ENCODE results near the gene INSL3. TPM values are rescaled to one million over a fixed set of nuclear protein-coding genes. Genes with fewer than 3 reads are reported as not detected.

INSL3 gene, protein sequence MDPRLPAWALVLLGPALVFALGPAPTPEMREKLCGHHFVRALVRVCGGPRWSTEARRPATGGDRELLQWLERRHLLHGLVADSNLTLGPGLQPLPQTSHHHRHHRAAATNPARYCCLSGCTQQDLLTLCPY
- 5.9 and 8.7 TPM in 2 replicates for total RNA-seq

GRCh38 chr19:17821190-17821589 is at the start of gene INSL3:
Gene INSL3 (minus strand): TSS chr19:17821519. CDS start chr19:17821506, 13 bp downstream.
- DNase-seq = no peak
- intact Hi-C loops (cut with micrococcal nuclease) = no loop called here
- no peaks in the 10 kb centered on the region for H3K9me3 Mint-ChIP-seq
- H3K4me1 Mint-ChIP-seq = no peaks in the 10 kb centered on the region
- no peak within 1 kb of the TSS for H3K4me3 Mint-ChIP-seq
- H3K27me3 Mint-ChIP-seq = no peaks in the 10 kb centered on the region
- no peak within 1 kb of the TSS for H3K27ac Mint-ChIP-seq
- H3K36me3 Mint-ChIP-seq (ENCODE audit: low read depth) = peaks cover 24% of the 10 kb centered on the region

DNA sequence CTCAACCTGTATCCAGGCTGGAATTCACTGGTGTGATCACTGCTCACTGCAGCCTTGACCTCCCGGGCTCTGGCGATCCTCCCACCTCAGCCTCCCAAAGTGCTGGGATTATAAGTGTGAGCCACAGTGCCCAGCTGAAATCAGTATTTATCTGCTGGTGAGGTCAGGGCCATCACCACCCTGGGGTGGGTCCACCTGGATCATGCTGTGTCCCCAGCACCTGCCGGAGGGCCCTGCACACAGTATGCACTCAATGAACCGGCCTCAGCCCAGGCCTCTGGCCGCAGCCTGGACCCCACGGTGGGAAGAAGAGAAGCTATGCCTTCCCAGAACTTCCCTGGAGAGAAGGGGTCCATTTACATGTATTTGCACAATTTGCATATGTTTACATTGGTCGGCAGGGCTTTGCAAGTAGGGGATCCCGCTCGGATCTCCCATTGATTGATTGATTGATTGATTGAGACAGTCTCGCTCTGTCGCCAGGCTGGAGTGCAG is 47.8 kb upstream of the INSL3 start:
- Mint-ChIP-seq H3K27ac (no peak overlapping the region), H3K4me1 (peaks cover 4% of the 10 kb centered on the region), H3K36me3 (ENCODE audit: low read depth) (peaks cover 18% of the 10 kb centered on the region), H3K9me3 (no peaks in the 10 kb centered on the region), H3K4me3 (no peak overlapping the region), H3K27me3 (no peaks in the 10 kb centered on the region)
- DNase-seq = no peak
- intact Hi-C loops (cut with micrococcal nuclease) = no loop called here

DNA sequence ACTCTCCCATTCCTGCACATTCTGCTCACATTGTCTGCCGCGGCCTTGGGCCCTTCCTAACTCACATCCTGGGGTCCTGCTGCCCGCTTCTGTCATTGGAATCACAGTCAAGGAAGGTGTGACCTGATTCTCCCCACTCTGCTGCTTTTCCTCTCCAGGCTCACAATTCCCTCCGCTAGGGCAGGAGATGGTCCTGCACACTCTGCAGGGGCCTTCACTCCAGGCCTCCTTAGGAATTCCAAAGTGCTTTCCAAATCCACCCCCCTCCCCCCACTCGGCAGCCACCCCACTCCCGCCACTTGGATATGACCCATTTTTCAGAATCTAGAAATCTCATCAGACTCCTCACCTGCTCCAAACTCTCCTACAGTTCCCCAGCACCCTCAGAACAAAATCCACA is 47.4 kb upstream of the INSL3 start:
- Mint-ChIP-seq H3K27me3 (no peaks in the 10 kb centered on the region), H3K36me3 (ENCODE audit: low read depth) (peaks cover 22% of the 10 kb centered on the region), H3K27ac (no peak overlapping the region), H3K9me3 (no peaks in the 10 kb centered on the region), H3K4me3 (no peak overlapping the region), H3K4me1 (peaks cover 5% of the 10 kb centered on the region)
- intact Hi-C loops (cut with micrococcal nuclease) = no loop called here
- DNase-seq = no peak

DNA sequence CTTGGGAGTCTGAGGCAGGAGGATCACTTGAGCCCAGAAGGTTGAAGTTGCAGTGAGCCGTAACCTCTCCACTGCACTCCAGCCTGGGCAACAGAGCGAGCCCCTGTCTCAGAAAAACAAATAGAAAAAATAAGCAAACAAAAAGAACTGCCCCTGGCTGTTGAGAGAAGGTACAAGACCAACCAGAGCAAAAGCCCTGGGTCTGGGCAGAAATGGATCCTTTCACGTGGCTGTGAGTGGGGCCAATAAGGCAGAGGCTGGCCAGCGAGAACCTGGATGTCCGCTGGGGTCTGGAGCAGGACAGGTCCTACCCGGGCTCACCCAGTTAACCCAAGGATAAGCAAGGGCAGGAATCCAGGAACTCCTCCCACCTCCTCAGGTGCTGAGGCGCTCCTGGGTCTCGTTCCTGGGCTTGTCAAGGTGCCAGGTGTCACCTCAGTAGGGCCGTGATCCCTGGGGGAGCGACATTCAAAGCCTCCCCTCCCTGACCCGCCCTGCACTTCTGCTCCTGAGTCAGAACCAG is 45.7 kb upstream of the INSL3 start:
- intact Hi-C loops (cut with micrococcal nuclease) = no loop called here
- peaks cover 5% of the 10 kb centered on the region for H3K4me1 Mint-ChIP-seq
- H3K27me3 Mint-ChIP-seq = no peaks in the 10 kb centered on the region
- H3K4me3 Mint-ChIP-seq = no peak overlapping the region
- no peak overlapping the region for H3K27ac Mint-ChIP-seq
- DNase-seq = no peak
- H3K9me3 Mint-ChIP-seq = no peaks in the 10 kb centered on the region
- peaks cover 36% of the 10 kb centered on the region for H3K36me3 Mint-ChIP-seq (ENCODE audit: low read depth)

- H3K9me3 Mint-ChIP-seq = no peaks in the 10 kb centered on the region
- DNase-seq = no peak
- H3K36me3 Mint-ChIP-seq (ENCODE audit: low read depth) = peaks cover 42% of the 10 kb centered on the region
- H3K27ac Mint-ChIP-seq = peak overlapping the region; percentile 67
- no peak overlapping the region for H3K4me3 Mint-ChIP-seq
- H3K4me1 Mint-ChIP-seq = peaks cover 7% of the 10 kb centered on the region
- intact Hi-C loops (cut with micrococcal nuclease) = no loop called here
- no peaks in the 10 kb centered on the region for H3K27me3 Mint-ChIP-seq
These were observed 45.1 kb upstream of the INSL3 start for GRCh38 chr19:17866312-17866963.

GRCh38 chr19:17865364-17866311 is 44.3 kb upstream of the INSL3 start:
- Mint-ChIP-seq H3K36me3 (ENCODE audit: low read depth) (peaks cover 50% of the 10 kb centered on the region), H3K9me3 (no peaks in the 10 kb centered on the region), H3K27ac (peak overlapping the region; percentile 51), H3K4me1 (peaks cover 14% of the 10 kb centered on the region), H3K4me3 (no peak overlapping the region), H3K27me3 (no peaks in the 10 kb centered on the region)
- no peak for DNase-seq
- intact Hi-C loops (cut with micrococcal nuclease) = no loop called here

- Mint-ChIP-seq H3K27me3 (no peaks in the 10 kb centered on the region), H3K27ac (peak overlapping the region; percentile 75), H3K9me3 (no peaks in the 10 kb centered on the region), H3K4me3 (peak overlapping the region; percentile 39), H3K4me1 (peaks cover 23% of the 10 kb centered on the region), H3K36me3 (ENCODE audit: low read depth) (peaks cover 61% of the 10 kb centered on the region)
- intact Hi-C loops (cut with micrococcal nuclease) = no loop called here
- no peak for DNase-seq
These were observed 42.3 kb upstream of the INSL3 start for GRCh38 chr19:17863520-17864182.

DNA sequence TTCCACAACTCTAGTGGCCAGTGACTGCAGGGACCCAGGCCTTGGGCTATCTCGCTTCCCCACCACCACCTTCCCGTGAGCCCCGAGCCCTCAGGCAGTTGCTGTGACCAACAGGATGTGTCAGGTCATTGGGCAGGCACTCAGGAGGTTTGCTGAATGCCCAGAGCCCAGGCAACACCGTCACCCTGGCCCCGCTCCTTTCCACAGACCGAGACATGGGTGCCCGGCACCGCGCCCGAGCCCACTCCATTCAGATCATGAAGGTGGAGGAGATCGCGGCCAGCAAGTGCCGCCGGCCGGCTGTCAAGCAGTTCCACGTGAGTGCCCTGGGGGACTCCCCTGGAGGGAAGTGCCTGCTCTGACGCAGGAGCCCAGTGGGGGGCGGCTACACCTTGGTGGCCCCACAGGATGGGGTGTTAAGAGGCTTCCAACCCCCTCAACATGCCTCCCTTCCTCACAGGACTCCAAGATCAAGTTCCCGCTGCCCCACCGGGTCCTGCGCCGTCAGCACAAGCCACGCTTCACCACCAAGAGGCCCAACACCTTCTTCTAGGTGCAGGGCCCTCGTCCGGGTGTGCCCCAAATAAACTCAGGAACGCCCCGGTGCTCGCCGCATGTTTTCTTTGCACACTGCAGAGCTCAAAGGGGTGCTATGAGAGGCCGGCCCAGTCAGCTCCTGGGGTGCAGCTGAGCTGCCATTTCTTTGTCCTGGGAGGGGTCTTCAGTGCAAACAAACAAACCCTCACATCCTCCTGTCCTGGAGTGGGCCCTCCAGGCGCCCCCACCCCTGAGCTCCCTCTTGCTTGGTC is 41.6 kb upstream of the INSL3 start:
- Mint-ChIP-seq H3K27ac (peak overlapping the region; percentile 75), H3K4me1 (peaks cover 23% of the 10 kb centered on the region), H3K9me3 (no peaks in the 10 kb centered on the region), H3K27me3 (no peaks in the 10 kb centered on the region), H3K4me3 (peak overlapping the region; percentile 60), H3K36me3 (ENCODE audit: low read depth) (peaks cover 61% of the 10 kb centered on the region)
- DNase-seq = no peak
- intact Hi-C loops (cut with micrococcal nuclease) = no loop called here

DNA sequence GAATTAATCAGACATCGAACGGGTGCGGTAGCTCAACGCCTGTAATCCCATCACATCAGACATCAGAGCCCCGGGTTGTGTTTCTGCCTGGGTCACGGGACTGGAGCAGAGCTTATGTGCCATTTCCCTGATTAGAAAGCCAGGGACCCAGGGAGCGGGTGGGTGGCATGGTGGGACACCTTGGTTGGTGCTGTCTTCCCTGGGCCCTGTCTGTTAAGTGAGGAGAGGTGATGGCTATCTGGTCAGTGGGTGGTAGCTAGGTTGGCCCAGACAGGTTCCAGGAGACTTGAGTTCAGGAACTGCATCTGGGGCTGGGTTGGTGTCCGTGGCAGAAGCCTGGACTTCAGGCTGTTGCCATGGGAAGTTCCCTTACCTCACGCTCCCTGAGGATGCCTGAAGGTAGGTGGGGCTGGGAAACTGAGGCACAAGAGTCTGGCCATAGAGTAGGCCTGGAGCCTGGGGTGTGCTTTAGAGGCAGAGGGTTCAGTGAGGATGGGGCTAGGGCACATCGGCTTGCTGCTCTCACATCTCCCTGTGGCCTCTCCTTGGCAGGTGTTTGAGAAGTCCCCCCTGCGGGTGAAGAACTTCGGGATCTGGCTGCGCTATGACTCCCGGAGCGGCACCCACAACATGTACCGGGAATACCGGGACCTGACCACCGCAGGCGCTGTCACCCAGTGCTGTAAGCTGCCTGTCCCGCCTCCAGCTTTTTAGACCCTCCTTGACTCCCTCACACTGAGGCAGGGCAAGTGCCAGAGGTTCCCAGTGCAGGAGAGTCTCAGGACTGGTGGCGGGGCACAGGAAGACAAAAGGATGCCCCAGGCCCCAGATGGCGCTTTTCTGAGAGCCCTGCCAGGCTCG is 40.5 kb upstream of the INSL3 start:
- Mint-ChIP-seq H3K9me3 (no peaks in the 10 kb centered on the region), H3K27ac (peak overlapping the region; percentile 98), H3K27me3 (no peaks in the 10 kb centered on the region), H3K36me3 (ENCODE audit: low read depth) (peaks cover 61% of the 10 kb centered on the region), H3K4me3 (peak overlapping the region; percentile 94), H3K4me1 (peaks cover 23% of the 10 kb centered on the region)
- no peak for DNase-seq
- intact Hi-C loops (cut with micrococcal nuclease) = no loop called here

- Mint-ChIP-seq H3K9me3 (no peaks in the 10 kb centered on the region), H3K36me3 (ENCODE audit: low read depth) (peaks cover 58% of the 10 kb centered on the region), H3K4me3 (peak overlapping the region; percentile 94), H3K27me3 (no peaks in the 10 kb centered on the region), H3K4me1 (peaks cover 23% of the 10 kb centered on the region), H3K27ac (peak overlapping the region; percentile 98)
- intact Hi-C loops (cut with micrococcal nuclease) = no loop called here
- no peak for DNase-seq
These were observed 39.7 kb upstream of the INSL3 start for GRCh38 chr19:17860993-17861360.

DNA sequence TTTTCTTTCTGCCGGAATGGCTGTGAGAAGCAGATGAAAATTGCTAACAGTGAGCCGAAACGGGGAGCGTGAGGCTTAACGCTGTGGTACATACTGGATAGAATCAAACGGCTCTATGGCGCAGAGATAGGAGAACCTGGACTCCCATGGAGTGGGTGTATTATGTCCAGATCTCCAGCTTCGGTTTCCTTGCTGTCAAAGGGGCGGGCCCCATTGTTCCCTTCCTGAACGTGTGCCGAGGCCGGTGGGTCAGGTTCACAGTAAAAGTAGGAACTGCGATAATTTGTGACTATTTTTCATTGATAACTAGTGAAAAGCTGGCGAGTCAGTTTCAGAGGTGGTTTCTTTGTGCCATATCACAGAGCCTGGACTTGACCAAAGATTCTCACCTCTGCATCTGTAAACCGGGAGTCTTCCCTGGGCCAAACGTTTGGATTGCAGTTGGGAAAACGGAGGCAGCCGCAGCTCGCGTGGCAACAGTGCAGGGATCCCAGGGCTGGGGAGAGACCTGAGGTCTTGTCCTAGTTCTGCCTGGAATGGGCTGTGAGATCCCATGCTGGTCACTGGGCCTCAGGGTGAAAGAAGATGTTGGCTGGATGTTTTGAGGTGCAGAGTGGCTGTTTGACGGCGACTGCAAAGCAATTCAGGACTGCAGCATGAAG is 39.1 kb upstream of the INSL3 start:
- peaks cover 54% of the 10 kb centered on the region for H3K36me3 Mint-ChIP-seq (ENCODE audit: low read depth)
- H3K4me3 Mint-ChIP-seq = peak overlapping the region; percentile 94
- peaks cover 26% of the 10 kb centered on the region for H3K4me1 Mint-ChIP-seq
- peak overlapping the region; percentile 98 for H3K27ac Mint-ChIP-seq
- H3K9me3 Mint-ChIP-seq = no peaks in the 10 kb centered on the region
- H3K27me3 Mint-ChIP-seq = no peaks in the 10 kb centered on the region
- peak; percentile 61 for DNase-seq
- intact Hi-C loops (cut with micrococcal nuclease) = no loop called here

All from activated CD4-positive, alpha-beta T cell treated with anti-CD3 and anti-CD28 coated beads, Interleukin-2, amount 10 ng/mL, durations not matched to agents 24 days and 14 days (primary cell).